GM12875 (cell line): ENCODE results near the gene SEC14L3.

Experiments
- H3K4me3 ChIP-seq: one replicate; pipeline ENCODE4 v1.5.1; 2011; ENCODE audit warnings: low read depth, low read length, control low read depth
- TF ChIP-seq, protein P1 (sequence below): IDR thresholded peaks from 2 replicates; pipeline ENCODE4 v1.5.1; 2011; ENCODE audit warnings: low read depth, mild to moderate bottlenecking, control low read depth, inconsistent platforms, low read length, moderate library complexity, borderline replicate concordance; ENCODE audit not compliant: insufficient read depth

SEC14L3 gene

DNA sequence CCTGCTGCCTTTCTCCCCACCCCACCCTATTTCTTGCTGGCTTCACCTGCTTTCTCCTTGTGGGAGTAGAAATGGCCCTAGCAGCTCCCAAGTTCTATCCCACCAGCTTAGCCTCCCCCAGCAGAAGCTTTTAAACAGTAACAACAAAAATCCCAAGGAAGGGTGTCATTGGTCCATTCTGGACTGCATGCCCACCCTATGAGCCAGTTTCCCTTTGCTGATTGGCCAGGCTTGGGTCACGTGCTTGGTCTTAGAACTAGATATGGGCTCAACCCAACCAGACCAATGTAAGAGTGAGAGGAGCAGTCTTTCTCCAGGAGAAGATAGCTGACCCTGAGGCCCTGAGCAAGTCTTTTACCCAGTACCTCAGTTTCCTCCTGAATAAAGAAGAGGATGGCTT lies 43.9 kb downstream of the SEC14L3 start:
- TF ChIP-seq, protein P1, sequence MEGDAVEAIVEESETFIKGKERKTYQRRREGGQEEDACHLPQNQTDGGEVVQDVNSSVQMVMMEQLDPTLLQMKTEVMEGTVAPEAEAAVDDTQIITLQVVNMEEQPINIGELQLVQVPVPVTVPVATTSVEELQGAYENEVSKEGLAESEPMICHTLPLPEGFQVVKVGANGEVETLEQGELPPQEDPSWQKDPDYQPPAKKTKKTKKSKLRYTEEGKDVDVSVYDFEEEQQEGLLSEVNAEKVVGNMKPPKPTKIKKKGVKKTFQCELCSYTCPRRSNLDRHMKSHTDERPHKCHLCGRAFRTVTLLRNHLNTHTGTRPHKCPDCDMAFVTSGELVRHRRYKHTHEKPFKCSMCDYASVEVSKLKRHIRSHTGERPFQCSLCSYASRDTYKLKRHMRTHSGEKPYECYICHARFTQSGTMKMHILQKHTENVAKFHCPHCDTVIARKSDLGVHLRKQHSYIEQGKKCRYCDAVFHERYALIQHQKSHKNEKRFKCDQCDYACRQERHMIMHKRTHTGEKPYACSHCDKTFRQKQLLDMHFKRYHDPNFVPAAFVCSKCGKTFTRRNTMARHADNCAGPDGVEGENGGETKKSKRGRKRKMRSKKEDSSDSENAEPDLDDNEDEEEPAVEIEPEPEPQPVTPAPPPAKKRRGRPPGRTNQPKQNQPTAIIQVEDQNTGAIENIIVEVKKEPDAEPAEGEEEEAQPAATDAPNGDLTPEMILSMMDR, result no peak
- H3K4me3 ChIP-seq, result no peak overlapping the region

DNA sequence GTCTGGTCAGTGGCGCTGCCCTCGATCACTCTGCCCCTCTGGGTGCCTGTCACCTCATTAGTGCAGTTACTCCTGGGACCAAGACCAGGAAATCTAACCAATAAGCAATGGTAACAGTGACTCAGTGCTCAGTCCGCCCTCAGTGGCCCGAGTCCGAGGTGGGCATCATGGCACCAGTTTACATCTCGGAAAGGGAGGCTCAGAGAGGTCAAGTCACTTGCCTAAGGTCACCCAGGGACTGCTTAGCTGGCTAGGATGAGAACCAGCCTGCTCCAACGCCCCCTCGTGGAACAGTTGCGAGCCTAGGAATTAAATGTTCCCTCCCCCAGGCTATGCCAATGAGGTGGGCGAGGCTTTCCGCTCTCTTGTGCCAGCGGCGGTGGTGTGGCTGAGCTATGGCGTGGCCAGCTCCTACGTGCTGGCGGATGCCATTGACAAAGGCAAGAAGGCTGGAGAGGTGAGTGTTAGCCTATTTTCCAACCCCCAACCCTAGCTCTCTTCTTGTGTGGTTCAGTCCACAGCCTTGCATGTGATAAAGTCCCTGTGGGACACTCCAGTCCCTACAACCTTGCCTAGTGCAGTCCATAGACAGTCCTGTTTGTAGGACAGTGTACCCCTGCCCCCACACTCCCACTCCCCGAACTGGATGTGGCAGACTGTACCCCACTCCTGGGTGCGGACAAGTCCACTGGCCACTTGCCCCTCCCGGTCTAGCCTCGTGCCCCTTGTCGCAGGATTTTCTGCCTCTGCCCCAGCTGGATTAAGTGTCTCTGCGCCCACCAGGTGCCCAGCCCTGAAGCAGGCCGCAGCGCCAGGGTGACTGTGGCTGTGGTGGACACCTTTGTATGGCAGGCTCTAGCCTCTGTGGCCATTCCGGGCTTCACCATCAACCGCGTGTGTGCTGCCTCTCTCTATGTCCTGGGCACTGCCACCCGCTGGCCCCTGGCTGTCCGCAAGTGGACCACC lies 45.1 kb downstream of the SEC14L3 start:
- TF ChIP-seq, protein P1, result peak; percentile 81
- peak overlapping the region; percentile 58 for H3K4me3 ChIP-seq

DNA sequence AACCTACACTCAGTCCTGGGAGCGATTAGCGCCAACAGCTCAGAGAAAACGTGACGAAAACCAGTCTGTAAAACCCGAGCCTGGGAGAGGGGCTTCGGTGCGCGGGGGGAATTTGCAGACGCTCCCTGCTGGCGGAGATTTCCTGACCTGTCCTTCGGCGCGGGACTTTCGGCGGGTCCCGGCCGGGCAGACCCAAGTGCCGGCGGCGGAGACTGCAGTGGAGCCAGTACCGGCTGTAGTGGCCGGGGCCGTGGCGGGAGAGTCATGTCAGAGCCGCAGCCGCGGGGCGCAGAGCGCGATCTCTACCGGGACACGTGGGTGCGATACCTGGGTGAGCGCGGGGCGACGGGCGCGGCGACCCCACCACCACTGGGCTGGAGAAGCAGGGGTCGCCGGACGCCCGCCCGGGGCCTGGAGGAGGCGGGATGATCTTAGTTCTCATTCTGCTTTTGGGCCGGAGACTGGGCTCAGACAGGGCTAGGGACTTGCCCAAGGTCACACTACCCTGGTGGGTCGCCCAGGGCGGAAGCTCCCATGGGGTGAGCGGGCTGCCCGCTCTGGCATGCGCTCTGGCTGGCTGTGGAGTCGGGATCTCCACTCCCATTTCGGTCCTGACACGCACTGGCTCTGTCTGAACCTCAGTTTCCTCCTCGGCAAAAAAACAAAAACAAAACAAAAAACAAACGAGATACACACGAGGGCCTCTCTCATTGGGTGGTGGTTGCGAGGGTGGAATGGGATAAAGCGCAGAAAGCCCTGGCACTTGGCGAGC lies 46.0 kb downstream of the SEC14L3 start, which contains the start of gene MTFP1:
MTFP1 (plus strand) TSS at position 153 of the 772 bp plus-strand sequence; CDS start at position 265, 112 bp downstream.
- TF ChIP-seq, protein P1, result no peak

DNA sequence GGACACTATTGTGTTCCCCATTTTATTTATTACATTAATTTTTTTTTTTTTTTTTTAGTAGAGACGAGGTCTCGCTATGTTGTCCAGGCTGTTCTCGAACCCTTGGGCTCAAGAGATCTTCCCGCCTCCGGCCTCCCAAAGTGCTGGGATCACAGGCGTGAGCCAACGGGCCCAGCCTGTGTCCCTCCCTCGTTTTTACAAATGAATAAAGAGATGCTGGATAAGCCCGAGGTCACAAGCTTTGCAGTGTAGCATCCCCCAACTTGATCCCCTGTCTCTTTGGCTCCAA lies 46.5 kb downstream of the SEC14L3 start:
- H3K4me3 ChIP-seq, result peak overlapping the region; percentile 58
- TF ChIP-seq, protein P1, result no peak

More for the DNA sequence above, 46.0 kb downstream of the SEC14L3 start, which contains the start of gene MTFP1:
- peak within 1 kb of the TSS; percentile 58 for H3K4me3 ChIP-seq

DNA sequence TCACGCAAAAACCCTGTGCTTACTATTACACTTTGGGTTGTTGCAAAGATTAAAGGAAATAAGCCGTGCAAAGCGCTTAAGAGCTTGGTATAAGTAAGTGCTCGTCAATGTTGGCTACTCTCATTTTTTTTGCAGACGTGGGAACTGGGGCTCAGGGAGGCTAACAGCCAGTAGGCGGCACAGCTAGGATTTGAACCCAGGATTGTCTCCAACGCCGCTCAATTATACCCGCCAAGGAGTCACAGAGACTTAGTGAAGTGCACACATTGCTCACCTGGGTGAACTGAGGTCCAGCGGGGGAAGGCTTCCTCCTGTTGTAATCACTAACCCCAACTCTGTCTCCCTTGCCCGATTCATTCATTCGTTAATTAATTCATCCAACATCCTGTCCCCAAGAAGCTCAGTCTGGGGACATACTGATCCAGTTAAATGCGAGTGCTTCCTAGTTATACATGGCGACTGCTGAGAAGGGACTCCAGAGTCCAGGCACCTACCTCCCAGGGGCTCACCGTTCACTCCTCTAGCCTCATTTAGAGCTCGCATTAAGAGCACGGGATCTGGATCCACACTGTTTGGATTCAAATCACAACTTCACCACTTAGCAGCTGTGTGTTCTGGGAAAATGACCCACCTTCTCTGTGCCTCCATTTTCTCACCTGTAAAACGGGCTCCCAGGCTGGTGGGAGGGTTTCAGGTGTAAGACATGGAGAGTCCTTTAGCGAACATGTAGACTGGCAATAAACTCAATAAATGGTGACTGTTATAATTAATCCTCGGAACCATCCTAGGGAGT lies 47.1 kb downstream of the SEC14L3 start:
- TF ChIP-seq, protein P1, result 0 out of 2 replicates have a peak, but pooled peaks have one; percentile 6
- H3K4me3 ChIP-seq, result peak overlapping the region; percentile 58

DNA sequence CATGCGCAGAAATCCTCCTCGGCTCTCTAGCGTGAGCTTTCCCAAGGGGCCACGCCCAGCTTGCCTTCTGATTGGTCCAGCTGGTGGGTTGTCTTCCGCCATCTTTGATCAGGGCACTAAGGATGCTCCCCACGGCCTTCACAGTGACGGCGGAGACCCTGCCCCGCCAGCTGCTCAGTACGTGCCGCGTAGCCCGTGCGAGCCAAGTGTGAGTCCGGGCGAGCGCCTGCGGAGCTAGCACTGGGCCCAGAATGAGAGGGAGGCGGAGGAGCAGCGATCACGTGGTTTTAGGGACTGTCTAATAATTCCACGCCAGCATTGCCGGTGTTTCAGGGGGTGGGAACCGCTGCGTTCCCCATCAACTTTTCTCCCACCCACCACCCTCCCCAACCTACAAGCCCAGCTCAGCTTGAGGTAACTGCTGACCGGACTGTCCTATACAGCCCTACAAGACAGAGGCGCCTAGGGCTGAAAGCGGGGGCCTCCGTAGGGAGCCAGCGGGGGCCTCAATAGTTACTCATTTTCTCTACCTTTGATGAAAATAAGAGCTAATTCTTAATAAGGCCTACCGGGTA lies 47.8 kb downstream of the SEC14L3 start:
- TF ChIP-seq, protein P1, result no peak
- peak overlapping the region; percentile 75 for H3K4me3 ChIP-seq
